ENCODE measurements around the gene WDR93.

Gene WDR93

DNA sequence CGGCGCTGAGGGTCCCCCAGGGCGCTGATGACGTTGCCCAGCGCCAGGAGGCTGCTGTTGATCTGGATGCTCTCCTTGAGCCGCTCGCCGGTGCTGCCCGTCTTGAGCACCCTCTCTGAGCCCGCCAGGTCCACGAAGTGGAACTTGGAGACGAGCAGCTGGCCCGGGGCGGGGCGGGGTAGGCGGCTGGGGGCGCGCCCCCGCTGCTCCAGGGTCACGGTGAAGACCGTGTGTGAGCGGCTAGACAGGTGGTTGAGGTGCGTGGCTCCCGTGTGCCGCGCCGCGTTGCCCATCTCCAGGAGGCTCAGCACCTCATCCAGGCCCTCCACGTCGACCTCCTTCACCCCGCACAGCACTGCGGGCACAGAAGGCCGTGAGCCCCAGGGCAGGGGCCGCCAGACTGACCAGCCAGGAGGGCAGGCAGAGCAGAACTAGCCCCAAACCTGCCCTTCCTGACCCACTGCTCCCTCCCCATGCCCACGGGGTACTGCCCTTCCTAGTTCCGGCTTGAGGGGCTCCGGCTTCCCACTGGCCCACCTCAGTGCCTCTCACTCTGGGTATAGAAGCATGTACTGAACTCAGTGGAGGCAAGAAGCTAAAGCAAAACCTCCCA lies 41.5 kb upstream of the WDR93 start:
- Histone ChIP-seq H3K9me3 (ENCODE audit: low read depth, low read length) (no peaks in the 10 kb centered on the region), H3K27ac (no peak overlapping the region), H3K9ac (ENCODE audit: insufficient read length) (no peak overlapping the region), H3K36me3 (ENCODE audit: insufficient read depth, low read length) (peaks cover 42% of the 10 kb centered on the region; the same call in 1 of the 2 replicates), H3K4me3 (no peak overlapping the region)
- TF ChIP-seq FOXP2 (optimal IDR thresholded peaks at IDR 0.05; ENCODE audit: control extremely low read depth, extremely low read length, insufficient read depth) (no peak), EZH2 (IDR thresholded peaks at IDR 0.05) (no peak), POLR2AphosphoS5 (IDR thresholded peaks at IDR 0.05; ENCODE audit: borderline replicate concordance, low read depth, low read length) (no peak)
- DNase-seq (ENCODE audit: low read depth, low spot score): no peak

DNA sequence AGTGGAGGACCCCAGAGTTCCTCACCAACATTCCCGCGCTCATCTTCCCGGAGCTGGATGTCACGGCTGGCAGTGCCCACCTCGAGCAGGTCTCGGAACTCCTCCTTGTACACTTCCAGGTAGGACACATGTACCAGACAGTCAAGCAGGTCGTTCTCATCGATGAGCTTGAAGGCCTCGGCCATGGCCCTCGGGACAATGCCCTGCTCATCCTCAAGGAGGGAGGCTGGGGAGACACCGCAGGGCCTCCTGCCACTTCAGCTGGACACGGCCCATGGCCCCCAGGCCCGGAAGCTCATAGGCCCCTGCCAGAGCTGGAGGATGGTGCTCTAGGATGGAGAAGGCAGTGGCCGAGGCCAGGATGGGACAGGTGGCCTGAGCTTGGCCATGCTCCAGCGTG lies 40.9 kb upstream of the WDR93 start:
- H3K4me3 ChIP-seq: no peak overlapping the region
- H3K9me3 ChIP-seq (ENCODE audit: low read depth, low read length): no peaks in the 10 kb centered on the region
- no peak for DNase-seq (ENCODE audit: low read depth, low spot score)
- H3K9ac ChIP-seq (ENCODE audit: insufficient read length): no peak overlapping the region
- peaks cover 38% of the 10 kb centered on the region; the same call in 1 of the 2 replicates for H3K36me3 ChIP-seq (ENCODE audit: insufficient read depth, low read length)
- TF ChIP-seq EZH2 (IDR thresholded peaks at IDR 0.05): no peak
- TF ChIP-seq FOXP2 (optimal IDR thresholded peaks at IDR 0.05; ENCODE audit: control extremely low read depth, extremely low read length, insufficient read depth): no peak
- TF ChIP-seq POLR2AphosphoS5 (IDR thresholded peaks at IDR 0.05; ENCODE audit: borderline replicate concordance, low read depth, low read length): no peak
- H3K27ac ChIP-seq: no peak overlapping the region

DNA sequence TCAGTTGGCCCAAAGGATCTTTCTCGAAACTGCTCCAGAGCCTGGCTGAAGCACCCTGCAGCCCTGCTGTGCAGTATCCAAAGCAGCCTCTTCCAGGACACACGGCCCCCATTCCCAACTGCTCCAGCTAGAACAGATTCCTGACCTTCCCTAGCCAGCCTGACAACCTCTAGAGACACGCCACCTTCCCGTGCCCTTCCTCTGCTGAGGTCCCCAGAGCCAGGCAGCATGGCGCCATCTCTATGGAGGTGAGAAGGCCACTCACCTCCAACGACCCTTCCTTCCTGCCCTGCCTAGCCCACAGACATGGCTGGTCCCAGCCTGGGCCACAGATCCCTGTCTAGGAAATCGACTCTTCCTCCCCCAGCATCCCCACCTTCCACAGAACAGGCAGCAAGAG lies 38.5 kb upstream of the WDR93 start:
- peaks cover 18% of the 10 kb centered on the region; the same call in 1 of the 2 replicates for H3K36me3 ChIP-seq (ENCODE audit: insufficient read depth, low read length)
- no peak for DNase-seq (ENCODE audit: low read depth, low spot score)
- no peak overlapping the region for H3K9ac ChIP-seq (ENCODE audit: insufficient read length)
- no peaks in the 10 kb centered on the region for H3K9me3 ChIP-seq (ENCODE audit: low read depth, low read length)
- TF ChIP-seq FOXP2 (optimal IDR thresholded peaks at IDR 0.05; ENCODE audit: control extremely low read depth, extremely low read length, insufficient read depth) (no peak), EZH2 (IDR thresholded peaks at IDR 0.05) (no peak), POLR2AphosphoS5 (IDR thresholded peaks at IDR 0.05; ENCODE audit: borderline replicate concordance, low read depth, low read length) (no peak)
- H3K27ac ChIP-seq: 0 out of 2 replicates have a peak overlapping the region, but pooled peaks have one; percentile 42
- H3K4me3 ChIP-seq: no peak overlapping the region

DNA sequence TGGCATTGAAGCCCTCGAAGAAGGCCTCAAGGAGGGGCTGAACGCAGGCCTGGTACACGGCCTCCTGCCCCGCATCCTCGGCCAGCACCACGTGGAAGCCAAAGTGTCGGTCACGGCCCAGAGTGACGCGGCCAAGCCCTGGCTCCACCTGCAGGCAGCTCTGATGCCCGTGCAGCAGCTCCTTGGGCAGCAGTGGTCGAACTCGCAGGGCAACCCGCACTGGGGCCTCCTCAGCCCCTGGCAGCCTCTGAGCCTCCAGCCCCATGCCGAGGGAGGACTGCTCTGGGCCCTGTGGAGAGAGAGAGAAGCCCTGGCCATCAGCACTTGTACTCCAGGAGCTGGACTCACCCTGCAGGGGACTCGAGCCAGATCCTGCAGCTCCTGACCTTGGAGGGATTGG lies 37.9 kb upstream of the WDR93 start:
- Histone ChIP-seq H3K9ac (ENCODE audit: insufficient read length) (no peak overlapping the region), H3K36me3 (ENCODE audit: insufficient read depth, low read length) (peaks cover 18% of the 10 kb centered on the region; the same call in 1 of the 2 replicates), H3K27ac (no peak overlapping the region), H3K4me3 (no peak overlapping the region), H3K9me3 (ENCODE audit: low read depth, low read length) (no peaks in the 10 kb centered on the region)
- DNase-seq (ENCODE audit: low read depth, low spot score): no peak
- TF ChIP-seq POLR2AphosphoS5 (IDR thresholded peaks at IDR 0.05; ENCODE audit: borderline replicate concordance, low read depth, low read length) (no peak), EZH2 (IDR thresholded peaks at IDR 0.05) (no peak), FOXP2 (optimal IDR thresholded peaks at IDR 0.05; ENCODE audit: control extremely low read depth, extremely low read length, insufficient read depth) (no peak)

DNA sequence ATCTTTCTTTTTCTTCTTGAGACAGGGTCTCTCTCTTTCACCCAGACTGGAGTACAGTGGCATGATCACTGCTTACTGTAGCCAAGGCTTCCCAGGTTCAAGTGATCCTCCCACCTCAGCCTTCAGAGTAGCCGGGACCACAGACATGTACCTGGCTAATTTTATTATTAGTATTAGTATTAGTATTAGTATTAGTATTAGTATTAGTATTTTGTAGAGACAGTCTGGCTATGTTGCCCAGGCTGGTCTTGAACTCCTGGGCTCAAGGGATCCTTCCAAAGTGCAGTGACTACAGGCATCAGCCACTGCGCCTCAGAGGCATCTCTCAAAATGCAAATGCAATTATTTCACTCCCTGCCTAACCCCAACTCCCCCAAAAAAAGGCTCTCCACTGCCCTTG lies 37.0 kb upstream of the WDR93 start:
- DNase-seq (ENCODE audit: low read depth, low spot score): no peak
- H3K36me3 ChIP-seq (ENCODE audit: insufficient read depth, low read length): peaks cover 14% of the 10 kb centered on the region; the same call in 1 of the 2 replicates
- H3K9ac ChIP-seq (ENCODE audit: insufficient read length): no peak overlapping the region
- no peak overlapping the region for H3K4me3 ChIP-seq
- no peak overlapping the region for H3K27ac ChIP-seq
- TF ChIP-seq POLR2AphosphoS5 (IDR thresholded peaks at IDR 0.05; ENCODE audit: borderline replicate concordance, low read depth, low read length) (no peak; the same call in 1 of the 2 replicates), EZH2 (IDR thresholded peaks at IDR 0.05) (no peak), FOXP2 (optimal IDR thresholded peaks at IDR 0.05; ENCODE audit: control extremely low read depth, extremely low read length, insufficient read depth) (no peak)
- no peaks in the 10 kb centered on the region for H3K9me3 ChIP-seq (ENCODE audit: low read depth, low read length)

DNA sequence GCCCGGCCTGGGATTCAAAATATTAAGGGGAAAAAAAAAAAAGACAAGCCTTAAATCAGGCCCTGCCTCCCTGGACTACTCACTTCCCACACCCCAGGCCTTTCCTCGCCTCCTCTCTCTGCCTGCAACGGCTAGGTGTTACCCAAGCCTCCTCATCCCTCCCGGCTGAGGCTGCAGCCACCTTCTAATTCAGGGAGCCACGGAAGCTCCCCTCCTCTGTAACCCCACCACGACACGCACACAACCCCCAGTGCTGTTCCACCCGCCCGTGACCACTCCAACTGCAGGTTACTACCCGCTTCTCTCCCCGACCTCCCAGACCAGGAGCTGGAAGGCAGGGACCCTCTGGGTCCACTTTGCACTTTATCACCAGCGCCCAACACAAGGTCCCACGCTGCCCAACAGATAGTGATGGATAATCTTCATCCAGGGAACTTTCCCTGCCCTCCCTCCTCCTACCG lies 36.3 kb upstream of the WDR93 start:
- TF ChIP-seq FOXP2 (optimal IDR thresholded peaks at IDR 0.05; ENCODE audit: control extremely low read depth, extremely low read length, insufficient read depth) (no peak), POLR2AphosphoS5 (IDR thresholded peaks at IDR 0.05; ENCODE audit: borderline replicate concordance, low read depth, low read length) (no peak), EZH2 (IDR thresholded peaks at IDR 0.05) (no peak)
- peak overlapping the region; percentile 82 for H3K9ac ChIP-seq (ENCODE audit: insufficient read length)
- no peak for DNase-seq (ENCODE audit: low read depth, low spot score)
- H3K4me3 ChIP-seq: peak overlapping the region; percentile 84
- H3K27ac ChIP-seq: no peak overlapping the region
- H3K36me3 ChIP-seq (ENCODE audit: insufficient read depth, low read length): peaks cover 14% of the 10 kb centered on the region; the same call in 1 of the 2 replicates
- H3K9me3 ChIP-seq (ENCODE audit: low read depth, low read length): no peaks in the 10 kb centered on the region

DNA sequence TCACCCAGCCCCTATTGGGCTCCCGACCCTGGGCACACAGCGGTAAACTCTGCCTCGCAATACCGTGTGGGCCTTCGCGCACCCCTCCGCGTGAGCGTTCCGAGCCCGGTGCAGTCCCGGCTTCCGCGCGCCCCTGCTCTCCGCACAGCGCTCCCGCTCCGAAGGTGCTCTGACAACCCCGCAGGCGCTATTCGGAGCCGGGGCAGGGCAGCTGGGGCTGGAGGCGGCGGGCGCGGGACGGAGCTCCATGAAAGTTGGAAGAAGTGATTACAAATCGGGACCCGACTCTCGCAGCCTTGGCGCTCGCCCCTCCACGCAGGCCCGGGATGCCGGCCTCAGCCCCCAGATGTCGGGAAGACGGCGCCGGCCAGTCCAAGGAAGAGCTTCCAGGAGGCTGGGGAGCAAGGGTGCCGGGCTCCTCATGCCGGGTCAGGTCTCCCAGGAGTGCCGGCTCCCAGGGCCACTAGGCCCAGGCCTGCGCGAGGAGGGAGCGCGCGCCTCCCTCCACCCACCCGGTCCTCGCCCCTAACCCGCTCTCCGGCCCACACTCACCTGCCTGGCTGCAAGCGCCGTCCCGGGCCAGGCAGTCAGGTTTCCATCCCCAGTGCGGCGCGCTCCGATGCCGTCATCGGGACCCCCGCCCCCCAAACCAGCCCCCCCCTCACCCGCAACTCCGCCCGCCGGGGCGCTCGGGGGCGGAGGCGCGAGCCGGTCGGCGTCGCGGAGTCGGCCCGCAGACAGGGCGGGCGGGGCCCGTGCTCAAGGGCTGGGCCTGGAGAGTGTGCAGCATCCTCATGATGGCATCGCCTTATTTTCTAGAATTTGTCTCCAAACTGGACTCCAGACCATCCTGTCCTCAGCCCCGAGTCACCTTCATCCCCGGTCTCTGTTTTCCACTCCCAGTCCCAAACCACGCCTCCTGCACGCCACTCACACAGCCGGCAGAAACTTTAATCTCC lies 35.5 kb upstream of the WDR93 start, which contains the start of gene KIF7:
Gene KIF7 (minus strand): TSS at position 621 of the 959 bp plus-strand sequence. CDS start 2,537 bp downstream, outside the sequence.
- no peak for DNase-seq (ENCODE audit: low read depth, low spot score)
- Histone ChIP-seq H3K36me3 (ENCODE audit: insufficient read depth, low read length) (peaks cover 14% of the 10 kb centered on the region; the same call in 1 of the 2 replicates), H3K9me3 (ENCODE audit: low read depth, low read length) (no peaks in the 10 kb centered on the region), H3K4me3 (peak within 1 kb of the TSS; percentile 84), H3K9ac (ENCODE audit: insufficient read length) (peak within 1 kb of the TSS; percentile 82), H3K27ac (peak within 1 kb of the TSS; percentile 86)
- TF ChIP-seq POLR2AphosphoS5 (IDR thresholded peaks at IDR 0.05; ENCODE audit: borderline replicate concordance, low read depth, low read length) (peak; percentile 68; the same call in 1 of the 2 replicates), EZH2 (IDR thresholded peaks at IDR 0.05) (no peak), FOXP2 (optimal IDR thresholded peaks at IDR 0.05; ENCODE audit: control extremely low read depth, extremely low read length, insufficient read depth) (no peak)
